ENCODE results near the gene UBE2L5.
A peak's percentile ranks its signal among the peaks of the same experiment; 100 is the strongest.
"Not testable (repeated sequence)": the region's sequence is repeated elsewhere in the genome, so short reads cannot be mapped to it uniquely, and the experiment has no call there.

UBE2L5 gene

GRCh38 chr13:30440910-30441703 is 18.8 kb downstream of the UBE2L5 start:
- DNase-seq, result peak; percentile 55

GRCh38 chr13:30442926-30443325 is 20.6 kb downstream of the UBE2L5 start:
- DNase-seq, result no peak

GRCh38 chr13:30443491-30443890 is 21.2 kb downstream of the UBE2L5 start:
- not testable (repeated sequence) for DNase-seq

GRCh38 chr13:30443957-30444404 is 21.7 kb downstream of the UBE2L5 start:
- DNase-seq, result no peak

GRCh38 chr13:30446126-30446500 is 23.8 kb downstream of the UBE2L5 start:
- DNase-seq, result no peak

GRCh38 chr13:30448441-30448840 is 26.1 kb downstream of the UBE2L5 start:
- no peak for DNase-seq

GRCh38 chr13:30450066-30450465 is 27.8 kb downstream of the UBE2L5 start:
- no peak for DNase-seq

GRCh38 chr13:30451476-30451875 is 29.2 kb downstream of the UBE2L5 start:
- DNase-seq, result not testable (repeated sequence)

- DNase-seq, result peak; percentile 74
Measured at GRCh38 chr13:30453727-30454126, 31.4 kb downstream of the UBE2L5 start.

GRCh38 chr13:30454991-30455390 is 32.7 kb downstream of the UBE2L5 start:
- DNase-seq, result no peak

GRCh38 chr13:30456290-30456689 is 34.0 kb downstream of the UBE2L5 start:
- DNase-seq, result no peak

GRCh38 chr13:30457306-30457891 is 35.1 kb downstream of the UBE2L5 start:
- DNase-seq, result peak; percentile 27

GRCh38 chr13:30461279-30462066 is 39.2 kb downstream of the UBE2L5 start:
- peak; percentile 48 for DNase-seq

- peak; percentile 66 for DNase-seq
Measured at GRCh38 chr13:30463787-30464495, 41.6 kb downstream of the UBE2L5 start.

- peak; percentile 62 for DNase-seq
Measured at GRCh38 chr13:30464496-30465342, 42.4 kb downstream of the UBE2L5 start.

- DNase-seq, result no peak
Measured at GRCh38 chr13:30465343-30465592, 43.0 kb downstream of the UBE2L5 start.

- DNase-seq, result peak; percentile 100
Measured at GRCh38 chr13:30465593-30466357, 43.5 kb downstream of the UBE2L5 start, which contains the start of gene HMGB1. HMGB1 (minus strand) TSS chr13:30465936; CDS start chr13:30463680, 2,256 bp downstream.

- no peak for DNase-seq
Measured at GRCh38 chr13:30466358-30466714, 44.0 kb downstream of the UBE2L5 start.

- DNase-seq, result peak; percentile 88
Measured at GRCh38 chr13:30466841-30467252, 44.6 kb downstream of the UBE2L5 start.

- DNase-seq, result no peak
Measured at GRCh38 chr13:30473675-30474074, 51.4 kb downstream of the UBE2L5 start.

Measured in hematopoietic multipotent progenitor cell treated with erythropoietin and hydrocortisone succinate and interleukin-3 and kit ligand, for 8 days (in vitro differentiated cells).